ENCODE data around the gene ALCAM. TPM values are rescaled to one million over a fixed set of nuclear protein-coding genes. Genes with fewer than 3 reads are reported as not detected.

The ALCAM gene
- polyA plus RNA-seq, 1 of the 3 experiments (the other 2 are of a cell fraction): 58.3 TPM

DNA sequence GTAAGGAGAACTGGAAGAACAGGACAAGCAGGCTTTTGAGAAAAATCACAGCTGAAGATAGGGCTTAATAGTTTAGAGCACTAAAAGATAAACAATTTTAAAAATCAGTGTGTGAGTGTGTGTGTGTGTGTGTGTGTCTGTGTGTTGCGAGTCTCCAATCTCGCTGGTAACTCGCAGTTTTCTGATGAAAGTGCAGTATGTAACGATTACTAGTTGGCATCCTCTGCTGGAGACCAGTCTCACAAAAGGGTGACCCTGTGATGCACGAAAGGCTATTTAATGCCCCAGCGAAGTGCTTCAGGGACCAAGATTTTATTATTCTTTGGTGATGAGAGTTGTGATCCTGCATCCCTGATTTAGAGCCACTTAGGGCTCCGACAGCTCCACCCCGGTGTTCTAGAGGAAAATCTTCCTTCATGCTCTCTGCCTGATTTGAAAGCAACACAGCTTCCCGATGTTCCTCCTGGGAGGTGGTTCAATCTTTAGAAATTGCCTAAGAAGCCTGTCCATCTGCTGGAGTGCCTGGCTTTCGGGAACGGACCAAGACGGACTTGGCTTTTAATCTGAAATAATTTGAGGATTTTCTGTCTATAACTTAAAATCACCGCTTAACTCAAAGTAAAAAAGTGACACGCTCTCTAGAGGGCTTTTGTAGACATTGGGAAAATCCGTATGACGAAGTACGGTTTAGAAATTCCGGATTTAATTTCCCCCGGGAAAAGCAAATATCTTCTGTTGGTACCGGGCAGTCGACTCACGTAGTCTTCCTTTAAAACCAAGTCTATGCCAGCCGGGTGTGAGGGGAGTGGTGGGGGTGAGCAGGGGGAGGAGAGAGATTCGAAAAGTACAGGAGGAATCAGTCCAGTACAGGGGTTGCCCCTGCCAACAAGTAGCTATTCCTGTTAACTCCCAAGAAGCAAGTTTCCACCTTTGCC lies 1.1 kb upstream of the ALCAM start:
- H3K4me2 ChIP-seq: peak overlapping the region; percentile 84
- peak overlapping the region; percentile 66 for H2AFZ ChIP-seq (ENCODE audit: low read depth)
- H3K36me3 ChIP-seq (replicated peaks in 1 of 2; ENCODE audit: control insufficient read depth in 1 of 2, insufficient read depth in 2 of 2, low read length in 1 of 2): no peaks in the 10 kb centered on the region
- no peaks in the 10 kb centered on the region for H3K9me3 ChIP-seq
- peak overlapping the region; percentile 94 for H3K9ac ChIP-seq
- H3K79me2 ChIP-seq (ENCODE audit: insufficient read depth): peaks cover 40% of the 10 kb centered on the region
- CTCF ChIA-PET: interaction anchor here (0.5 to 8.2 kb wide), 19 partner anchors 10 to 1513 kb away, joined by 3 to 63 read pairs (median 4); no protein-coding TSS in a partner anchor
- 2% methylated on average over 22 of the region's 24 CpGs for WGBS (ENCODE audit: low lambda C conversion rate)
- H3K4me1 ChIP-seq (ENCODE audit: control insufficient read depth in 1 of 2, insufficient read depth in 2 of 2, low read depth in 1 of 2, low read length in 1 of 2): peaks cover 1 to 25% of the 10 kb centered on the region in 2 experiments; a peak in 2 of 4 replicates
- no peaks in the 10 kb centered on the region for H4K20me1 ChIP-seq (ENCODE audit: insufficient read depth)
- DNase-seq: peak; percentile 40
- no peaks in the 10 kb centered on the region for H3K9me2 ChIP-seq
- peak overlapping the region; percentile 94 to 99 for H3K4me3 ChIP-seq (ENCODE audit: low read depth in 2 of 2, low read length in 1 of 2)
- H3F3A ChIP-seq (replicated peaks; ENCODE audit: insufficient read depth): peaks cover 44% of the 10 kb centered on the region
- H3K27me3 ChIP-seq (ENCODE audit: insufficient read depth): no peaks in the 10 kb centered on the region
- POLR2A ChIA-PET: interaction anchor here (1.0 to 1.2 kb wide), 2 partner anchors 9 to 560 kb away, joined by 3 to 4 read pairs; no protein-coding TSS in a partner anchor
- peak overlapping the region; percentile 97 to 98 for H3K27ac ChIP-seq (ENCODE audit: low read depth in 2 of 2, low read length in 1 of 2)
- TF ChIP-seq CHD2 (IDR thresholded peaks at IDR 0.05; ENCODE audit: low read length, partially characterized antibody): no peak
- TF ChIP-seq, protein P1, sequence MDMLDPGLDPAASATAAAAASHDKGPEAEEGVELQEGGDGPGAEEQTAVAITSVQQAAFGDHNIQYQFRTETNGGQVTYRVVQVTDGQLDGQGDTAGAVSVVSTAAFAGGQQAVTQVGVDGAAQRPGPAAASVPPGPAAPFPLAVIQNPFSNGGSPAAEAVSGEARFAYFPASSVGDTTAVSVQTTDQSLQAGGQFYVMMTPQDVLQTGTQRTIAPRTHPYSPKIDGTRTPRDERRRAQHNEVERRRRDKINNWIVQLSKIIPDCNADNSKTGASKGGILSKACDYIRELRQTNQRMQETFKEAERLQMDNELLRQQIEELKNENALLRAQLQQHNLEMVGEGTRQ (IDR thresholded peaks at IDR 0.05; ENCODE audit: borderline replicate concordance, low read depth, low read length): no peak
- TF ChIP-seq, protein P2, sequence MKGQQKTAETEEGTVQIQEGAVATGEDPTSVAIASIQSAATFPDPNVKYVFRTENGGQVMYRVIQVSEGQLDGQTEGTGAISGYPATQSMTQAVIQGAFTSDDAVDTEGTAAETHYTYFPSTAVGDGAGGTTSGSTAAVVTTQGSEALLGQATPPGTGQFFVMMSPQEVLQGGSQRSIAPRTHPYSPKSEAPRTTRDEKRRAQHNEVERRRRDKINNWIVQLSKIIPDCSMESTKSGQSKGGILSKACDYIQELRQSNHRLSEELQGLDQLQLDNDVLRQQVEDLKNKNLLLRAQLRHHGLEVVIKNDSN (IDR thresholded peaks at IDR 0.05; ENCODE audit: borderline replicate concordance, low read depth): no peak
- no peak for TF ChIP-seq FOXJ3 (CRISPR knock-in tag; IDR thresholded peaks at IDR 0.05)
- TF ChIP-seq JUND (IDR thresholded peaks at IDR 0.05): no peak
- TF ChIP-seq RCOR1 (IDR thresholded peaks at IDR 0.05; ENCODE audit: low read length): no peak
- no peak for TF ChIP-seq YY1 (IDR thresholded peaks at IDR 0.05; ENCODE audit: low read depth)
- no peak for TF ChIP-seq TCF12 (IDR thresholded peaks at IDR 0.05)
- 0 out of 2 replicates have a peak, but pooled peaks have one; percentile 16 for TF ChIP-seq MXI1 (IDR thresholded peaks at IDR 0.05; ENCODE audit: low read depth, low read length)
- TF ChIP-seq MEF2A (IDR thresholded peaks at IDR 0.05; ENCODE audit: borderline replicate concordance, low read depth): no peak
- TF ChIP-seq ELF1 (IDR thresholded peaks at IDR 0.05): no peak
- peak in 1 of 2 experiments; percentile 37; a peak in 1 of 4 replicates for TF ChIP-seq EP300 (IDR thresholded peaks at IDR 0.05; ENCODE audit: borderline replicate concordance in 1 of 2, low read depth in 1 of 2, low read length in 1 of 2)
- TF ChIP-seq, protein P3, sequence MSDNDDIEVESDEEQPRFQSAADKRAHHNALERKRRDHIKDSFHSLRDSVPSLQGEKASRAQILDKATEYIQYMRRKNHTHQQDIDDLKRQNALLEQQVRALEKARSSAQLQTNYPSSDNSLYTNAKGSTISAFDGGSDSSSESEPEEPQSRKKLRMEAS (IDR thresholded peaks at IDR 0.05; ENCODE audit: low read depth): 0 out of 2 replicates have a peak, but pooled peaks have one; percentile 2
- no peak for TF ChIP-seq SIN3A (IDR thresholded peaks at IDR 0.05; ENCODE audit: borderline replicate concordance, low read depth, low read length)
- TF ChIP-seq NRF1 (IDR thresholded peaks at IDR 0.05; ENCODE audit: low read depth, low read length): no peak
- TF ChIP-seq TAF1 (IDR thresholded peaks at IDR 0.05; ENCODE audit: borderline replicate concordance, low read depth, low read length): no peak
- TF ChIP-seq GABPA (IDR thresholded peaks at IDR 0.05; ENCODE audit: low read depth): no peak; the same call in 1 of the 2 replicates
- TF ChIP-seq POLR2AphosphoS5 (IDR thresholded peaks at IDR 0.05; ENCODE audit: low read depth, low read length): no peak; the same call in 1 of the 2 replicates
- TF ChIP-seq RFX5 (IDR thresholded peaks at IDR 0.05; ENCODE audit: low read length): no peak
- no peak for TF ChIP-seq RXRA (IDR thresholded peaks at IDR 0.05; ENCODE audit: borderline replicate concordance, low read depth)
- no peak for TF ChIP-seq FOSL2 (IDR thresholded peaks at IDR 0.05; ENCODE audit: borderline replicate concordance, low read depth)
- no peak for TF ChIP-seq GATA2 (CRISPR knock-in tag; IDR thresholded peaks at IDR 0.05)
- TF ChIP-seq, protein P4, sequence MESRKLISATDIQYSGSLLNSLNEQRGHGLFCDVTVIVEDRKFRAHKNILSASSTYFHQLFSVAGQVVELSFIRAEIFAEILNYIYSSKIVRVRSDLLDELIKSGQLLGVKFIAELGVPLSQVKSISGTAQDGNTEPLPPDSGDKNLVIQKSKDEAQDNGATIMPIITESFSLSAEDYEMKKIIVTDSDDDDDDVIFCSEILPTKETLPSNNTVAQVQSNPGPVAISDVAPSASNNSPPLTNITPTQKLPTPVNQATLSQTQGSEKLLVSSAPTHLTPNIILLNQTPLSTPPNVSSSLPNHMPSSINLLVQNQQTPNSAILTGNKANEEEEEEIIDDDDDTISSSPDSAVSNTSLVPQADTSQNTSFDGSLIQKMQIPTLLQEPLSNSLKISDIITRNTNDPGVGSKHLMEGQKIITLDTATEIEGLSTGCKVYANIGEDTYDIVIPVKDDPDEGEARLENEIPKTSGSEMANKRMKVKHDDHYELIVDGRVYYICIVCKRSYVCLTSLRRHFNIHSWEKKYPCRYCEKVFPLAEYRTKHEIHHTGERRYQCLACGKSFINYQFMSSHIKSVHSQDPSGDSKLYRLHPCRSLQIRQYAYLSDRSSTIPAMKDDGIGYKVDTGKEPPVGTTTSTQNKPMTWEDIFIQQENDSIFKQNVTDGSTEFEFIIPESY (IDR thresholded peaks at IDR 0.05; ENCODE audit: borderline replicate concordance, low read depth): no peak
- TF ChIP-seq SMC3 (IDR thresholded peaks at IDR 0.05; ENCODE audit: low read depth, low read length): no peak; the same call in 1 of the 2 replicates
- no peak for TF ChIP-seq FOXM1 (IDR thresholded peaks at IDR 0.05; ENCODE audit: low read depth)
- TF ChIP-seq RAD21 (IDR thresholded peaks at IDR 0.05; ENCODE audit: low read length): peak; percentile 47
- TF ChIP-seq, protein P5, sequence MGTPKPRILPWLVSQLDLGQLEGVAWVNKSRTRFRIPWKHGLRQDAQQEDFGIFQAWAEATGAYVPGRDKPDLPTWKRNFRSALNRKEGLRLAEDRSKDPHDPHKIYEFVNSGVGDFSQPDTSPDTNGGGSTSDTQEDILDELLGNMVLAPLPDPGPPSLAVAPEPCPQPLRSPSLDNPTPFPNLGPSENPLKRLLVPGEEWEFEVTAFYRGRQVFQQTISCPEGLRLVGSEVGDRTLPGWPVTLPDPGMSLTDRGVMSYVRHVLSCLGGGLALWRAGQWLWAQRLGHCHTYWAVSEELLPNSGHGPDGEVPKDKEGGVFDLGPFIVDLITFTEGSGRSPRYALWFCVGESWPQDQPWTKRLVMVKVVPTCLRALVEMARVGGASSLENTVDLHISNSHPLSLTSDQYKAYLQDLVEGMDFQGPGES (IDR thresholded peaks at IDR 0.05; ENCODE audit: low read depth, low read length): no peak
- no peak for TF ChIP-seq NFIC (IDR thresholded peaks at IDR 0.05; ENCODE audit: borderline replicate concordance)

Measured in SK-N-SH (cell line).